GM18858 (cell line): Measurements from ENCODE around the gene PLA2R1.

Experiments
- ATAC-seq: cut with Tn5 transposase; IDR thresholded peaks from one replicate; pipeline ENCODE4 v1.9.1; 2021; ENCODE audit not compliant: unreplicated experiment

The PLA2R1 gene

GRCh38 chr2:159938395-159938794 lies 124.0 kb downstream of the PLA2R1 start:
- ATAC-seq = no peak

GRCh38 chr2:159936471-159936870 lies 125.9 kb downstream of the PLA2R1 start:
- no peak for ATAC-seq

DNA sequence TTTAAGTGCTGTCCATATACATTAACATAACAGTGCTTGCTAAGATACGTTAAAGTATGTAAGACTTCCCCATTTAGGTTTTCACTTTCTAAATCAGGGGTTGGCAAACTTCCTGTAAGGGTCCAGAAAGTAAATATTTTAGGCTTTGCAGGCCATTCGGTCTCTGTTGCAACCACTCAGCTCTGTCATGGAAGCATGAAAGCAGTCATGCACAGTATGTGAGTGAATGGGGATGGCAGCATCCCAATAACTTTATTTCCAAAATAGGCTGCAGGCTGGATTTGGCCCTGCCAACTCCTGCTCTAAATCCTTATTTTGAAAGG lies 128.7 kb downstream of the PLA2R1 start:
- peak; percentile 89 for ATAC-seq

DNA sequence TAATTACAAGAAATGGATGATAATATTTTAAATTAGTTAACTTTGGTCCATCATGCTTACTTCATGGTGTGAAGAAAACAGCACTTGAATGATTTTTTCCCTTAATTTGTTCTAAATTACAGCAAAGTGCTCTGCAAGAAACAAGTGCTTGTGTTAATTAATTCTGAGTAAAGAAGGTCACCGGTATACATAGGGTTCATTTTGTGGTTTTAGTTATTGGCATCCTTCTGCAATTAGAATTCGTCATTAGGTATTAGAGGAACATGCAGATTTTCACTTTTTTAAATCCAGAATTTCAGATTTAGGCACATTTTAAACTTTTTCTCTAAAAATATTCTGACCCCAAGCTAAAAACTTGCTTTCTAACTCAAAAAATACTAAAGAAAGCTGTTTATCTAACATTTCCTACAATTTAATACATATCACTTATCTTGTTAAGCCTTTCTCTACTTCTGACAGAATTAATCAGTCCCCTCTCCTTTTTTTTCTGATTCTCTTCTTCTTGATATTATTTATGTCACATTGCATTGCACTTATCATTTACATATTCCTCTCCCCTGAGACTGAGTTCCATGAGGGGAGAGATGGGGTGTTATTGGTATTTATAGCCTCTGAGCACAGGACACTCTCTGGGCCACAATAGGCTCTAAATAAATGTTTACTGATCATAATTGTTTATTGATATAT lies 129.2 kb downstream of the PLA2R1 start:
- ATAC-seq = no peak

DNA sequence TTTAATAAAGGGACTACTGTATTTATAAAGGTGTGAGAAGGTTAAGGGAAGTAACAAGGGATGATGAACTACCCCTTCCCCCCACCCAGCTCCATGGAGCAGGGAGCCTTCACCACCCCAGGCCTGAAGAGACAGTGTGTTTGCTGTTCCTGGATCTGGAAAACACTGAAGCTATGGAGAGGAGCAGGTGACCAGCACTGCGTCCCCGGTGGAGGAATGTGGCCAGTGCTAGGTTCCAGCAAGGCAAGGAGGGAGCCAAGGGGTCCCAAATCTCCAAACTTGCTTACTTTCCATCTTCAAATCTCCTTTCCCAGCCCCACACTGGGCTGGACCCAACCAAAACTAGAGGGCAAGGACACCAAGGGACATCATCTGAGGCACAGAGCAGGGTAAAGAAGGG lies 135.7 kb downstream of the PLA2R1 start:
- ATAC-seq = no peak

GRCh38 chr2:159925975-159926374 lies 136.4 kb downstream of the PLA2R1 start:
- ATAC-seq = no peak

- ATAC-seq = peak; percentile 73
Measured at GRCh38 chr2:159922563-159922962, 139.9 kb downstream of the PLA2R1 start.

DNA sequence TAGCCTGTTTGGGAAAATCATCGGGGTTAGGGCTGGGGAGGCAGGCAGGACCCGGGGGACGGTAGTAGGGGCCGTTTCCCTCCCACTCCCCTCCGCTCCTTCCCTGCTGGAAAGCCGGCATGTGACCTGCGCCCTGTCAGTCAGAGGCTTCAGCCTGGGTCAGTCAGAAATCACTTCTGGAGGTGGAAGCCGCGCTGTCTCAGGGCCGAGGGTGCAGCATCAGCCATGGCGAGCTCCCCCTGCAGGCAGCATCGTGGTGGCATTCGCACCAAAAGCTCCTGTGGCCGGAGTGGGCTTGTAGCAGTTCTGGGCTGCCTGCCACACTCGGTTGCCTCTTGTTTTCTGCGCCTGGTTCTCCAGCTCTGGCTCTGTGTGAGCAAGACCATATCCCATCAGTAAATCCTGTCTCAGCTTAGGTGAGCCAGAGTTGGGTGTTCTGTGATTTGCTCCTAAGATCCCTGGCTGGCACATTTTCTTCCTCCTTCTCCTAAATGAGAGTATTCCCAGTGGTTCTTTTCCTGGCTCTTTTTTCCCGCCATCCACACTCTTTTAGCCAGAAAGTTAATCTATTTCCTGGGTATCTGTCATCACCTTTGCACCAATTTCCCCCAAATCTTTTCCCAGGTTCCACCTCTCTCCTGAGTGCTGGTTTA lies 140.5 kb downstream of the PLA2R1 start:
- peak; percentile 79 for ATAC-seq

- no peak for ATAC-seq
Measured at GRCh38 chr2:159916511-159916910, 145.9 kb downstream of the PLA2R1 start.

DNA sequence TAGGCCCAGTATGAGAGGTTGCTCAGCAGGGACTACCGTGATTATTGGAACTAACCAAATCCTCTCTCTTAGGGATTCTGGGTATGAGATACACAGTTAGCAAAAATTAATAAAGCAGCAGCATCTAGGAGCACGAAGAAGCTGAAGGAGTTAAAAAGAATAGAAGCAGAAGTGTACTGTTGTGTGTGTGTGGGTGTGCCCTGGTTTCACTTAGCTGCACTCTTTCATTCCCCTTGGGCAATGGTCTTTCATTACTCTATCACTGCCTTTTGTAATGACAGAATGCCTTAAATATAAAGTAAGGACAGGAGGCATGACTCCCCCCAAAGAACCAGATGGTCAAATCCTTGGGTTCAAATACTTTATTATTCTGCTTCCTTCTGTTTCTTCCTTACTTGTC lies 148.5 kb downstream of the PLA2R1 start:
- ATAC-seq = no peak

- no peak for ATAC-seq
Measured at GRCh38 chr2:159912580-159912979, 149.8 kb downstream of the PLA2R1 start.

GRCh38 chr2:159910951-159911350 lies 151.5 kb downstream of the PLA2R1 start:
- no peak for ATAC-seq

GRCh38 chr2:159908623-159909022 lies 153.8 kb downstream of the PLA2R1 start:
- no peak for ATAC-seq

DNA sequence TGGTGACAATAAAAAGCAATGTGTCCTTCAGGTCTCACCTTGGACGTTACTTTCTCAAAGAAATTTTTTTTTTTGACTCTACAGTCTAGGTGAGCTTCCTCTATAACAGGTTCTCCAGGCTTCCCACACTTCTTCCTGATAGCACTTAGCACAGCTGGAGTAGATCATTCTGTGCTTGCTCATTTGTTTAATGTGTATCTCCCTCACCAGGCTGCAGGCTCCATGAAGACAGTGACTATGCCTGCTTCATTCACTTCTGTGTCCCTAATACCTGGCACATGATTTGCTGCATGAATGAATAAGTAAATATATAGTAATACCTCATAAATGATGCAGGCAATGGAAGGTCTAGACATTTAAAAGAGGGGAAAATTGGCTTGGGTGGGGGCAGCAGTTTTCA lies 154.5 kb downstream of the PLA2R1 start:
- ATAC-seq = no peak

DNA sequence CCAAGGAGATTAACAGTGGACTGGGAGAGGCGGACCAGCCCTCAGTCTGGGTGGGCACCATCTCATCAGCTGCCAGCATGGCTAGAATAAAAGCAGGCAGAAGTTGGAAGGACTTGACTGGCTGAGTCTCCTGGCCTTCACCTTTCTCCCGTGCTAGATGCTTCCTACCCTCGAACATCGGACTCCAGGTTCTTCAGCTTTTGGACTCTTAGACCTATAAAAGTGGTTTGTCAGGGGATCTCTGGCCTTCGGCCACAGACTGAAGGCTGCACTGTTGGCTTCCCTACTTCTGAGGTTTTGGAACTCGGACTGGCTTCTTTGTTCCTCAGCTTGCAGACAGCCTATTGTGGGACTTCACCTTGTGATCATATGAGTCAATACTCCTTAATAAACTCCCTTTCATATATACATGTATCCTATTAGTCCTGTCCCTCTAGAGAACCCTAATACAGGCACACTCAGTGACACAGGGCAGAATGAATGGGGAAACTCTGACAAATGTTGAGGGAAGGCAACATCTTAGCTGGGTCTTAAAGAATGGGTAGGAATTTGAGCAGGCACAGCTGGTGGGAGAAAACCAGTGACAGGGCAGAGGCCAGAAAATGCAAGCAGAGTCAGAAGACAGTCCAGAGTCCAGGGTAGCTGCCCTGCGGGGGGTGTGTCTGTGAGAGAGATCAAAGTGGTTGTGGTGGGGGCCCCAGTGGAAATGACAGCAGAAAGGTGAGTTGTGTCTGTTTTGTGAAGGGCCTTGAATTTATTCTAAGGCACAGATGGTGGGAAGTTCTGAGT lies 156.3 kb downstream of the PLA2R1 start:
- ATAC-seq = no peak

DNA sequence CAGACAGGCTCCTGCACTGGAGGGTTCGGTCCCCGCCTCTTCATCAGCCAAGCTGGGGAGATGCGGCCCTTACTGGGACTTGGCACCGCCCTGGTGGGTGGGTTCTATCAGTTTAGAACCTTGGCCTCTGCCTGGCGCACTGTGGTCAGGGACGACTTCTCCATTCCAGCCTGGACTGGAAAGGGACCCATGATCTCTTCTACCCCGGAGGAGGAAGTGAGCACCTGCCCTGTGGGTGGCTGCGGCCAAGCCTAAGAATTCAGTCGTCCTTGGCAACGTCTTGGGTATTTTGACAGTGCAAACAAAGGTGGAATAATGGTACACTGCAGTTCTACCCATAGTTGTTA lies 157.5 kb downstream of the PLA2R1 start:
- peak; percentile 39 for ATAC-seq

DNA sequence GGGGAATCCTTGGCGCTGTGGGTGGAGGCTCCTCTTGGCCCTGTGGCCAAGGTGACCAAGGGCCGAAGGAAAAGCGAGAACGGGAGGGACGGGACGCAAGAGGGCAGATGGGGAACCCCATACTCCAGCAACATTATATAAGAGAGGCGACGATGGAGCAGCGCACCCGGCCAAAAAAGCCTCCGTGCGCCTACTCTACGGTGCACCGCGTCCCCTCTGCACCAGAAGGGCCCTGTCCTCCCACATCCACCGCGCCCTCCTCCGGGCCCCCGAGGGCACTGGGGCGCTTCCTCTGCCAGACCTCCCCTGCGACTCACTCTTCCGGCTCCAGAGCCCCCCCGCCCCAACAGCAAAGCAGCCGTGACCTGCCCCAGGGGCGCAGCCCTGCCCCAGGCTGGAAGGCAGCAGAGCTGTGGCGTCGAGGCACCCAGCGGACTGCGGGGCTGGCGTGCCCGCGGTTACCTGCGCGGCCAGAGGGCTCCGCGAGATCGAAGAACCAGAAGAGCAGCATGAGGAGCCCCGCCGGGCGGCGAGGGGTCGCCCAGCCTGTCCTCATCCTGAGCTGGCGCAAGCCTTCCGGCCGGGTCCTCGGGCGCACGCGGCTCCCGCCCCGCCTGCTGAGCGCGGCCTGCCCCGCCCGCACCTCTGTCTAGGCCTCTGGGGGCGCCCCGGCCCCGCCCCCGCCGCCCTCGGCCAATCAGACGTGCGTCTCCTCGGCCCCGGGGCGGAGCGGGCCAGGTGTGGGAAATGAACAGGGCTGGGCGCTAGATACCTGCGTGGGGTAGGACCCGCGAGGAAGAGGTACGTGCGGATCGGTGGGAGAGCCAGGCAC lies 158.1 kb downstream of the PLA2R1 start, which contains the start of gene LY75:
TSS of gene LY75 (minus strand) at position 630 of the 832 bp plus-strand sequence.
- peak; percentile 71 for ATAC-seq

DNA sequence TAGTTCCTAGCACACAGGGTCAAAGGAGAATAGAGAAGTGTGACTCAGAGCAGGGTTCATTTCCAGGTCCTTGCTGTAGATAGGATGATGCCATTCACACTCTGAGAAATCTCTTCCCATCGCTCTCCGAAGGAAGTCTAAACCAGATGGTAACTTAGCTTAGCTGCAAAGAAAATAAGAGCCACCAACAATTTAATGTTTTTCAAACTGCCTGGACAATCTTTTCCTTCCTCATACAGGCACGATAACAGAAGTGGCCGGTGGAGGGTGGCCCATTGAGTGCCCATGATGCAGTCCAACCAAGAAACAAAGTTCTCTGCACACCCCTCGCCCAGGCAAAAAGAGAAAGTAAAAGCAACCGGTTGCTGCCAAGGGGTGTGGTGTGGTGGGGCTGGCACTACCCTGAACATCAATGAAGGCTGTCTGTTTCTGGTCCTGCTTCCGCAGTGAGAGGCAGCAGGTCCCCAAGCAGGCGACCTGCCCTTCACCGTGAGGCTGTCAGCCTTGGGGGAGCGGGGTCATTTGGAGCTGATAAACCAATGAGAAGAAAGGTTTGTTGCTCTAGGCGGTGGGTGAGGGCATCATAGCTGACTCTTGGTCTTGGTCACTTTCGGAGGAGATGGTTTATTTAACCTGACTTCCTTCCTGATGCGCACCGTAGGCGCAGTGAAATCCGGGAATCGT lies 158.8 kb downstream of the PLA2R1 start:
- ATAC-seq = peak; percentile 17

- no peak for ATAC-seq
Measured at GRCh38 chr2:159902722-159903121, 159.7 kb downstream of the PLA2R1 start.

DNA sequence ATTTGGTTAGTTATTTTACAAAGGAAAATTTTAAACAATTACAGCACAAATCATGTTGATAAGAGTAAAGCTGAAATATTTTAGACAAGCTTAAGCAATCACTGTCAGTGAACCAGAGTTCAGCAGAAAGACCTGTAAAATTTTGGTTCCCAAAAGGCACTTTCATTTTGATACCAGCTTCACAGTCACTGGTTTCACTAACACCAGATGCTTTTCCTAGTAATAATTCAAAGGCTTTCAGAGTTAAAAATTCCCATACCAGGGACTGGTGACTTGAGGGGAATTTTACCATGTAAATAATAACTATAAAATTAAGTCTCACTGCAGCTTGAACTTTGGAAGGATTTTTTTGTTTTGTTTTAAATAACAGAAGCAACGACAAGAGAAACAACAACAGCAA lies 162.1 kb downstream of the PLA2R1 start:
- ATAC-seq = no peak

- no peak for ATAC-seq
Measured at GRCh38 chr2:159898441-159898840, 164.0 kb downstream of the PLA2R1 start.
